HEK293 (cell line): Measurements from ENCODE around the gene UBE2Q1.

Source experiments
- CTCF ChIA-PET: fragments of 350-600 bp; formaldehyde crosslinking; extraction: SDS; loops from one replicate; lab custom pipeline; 2021; ENCODE audit warnings: antibody characterized with exemption; lab: Yijun Ruan, JAX
- POLR2A ChIA-PET: fragments of 300-600 bp; formaldehyde crosslinking; extraction: SDS; loops from one replicate; lab custom pipeline; 2020; ENCODE audit warnings: antibody characterized with exemption, inconsistent platforms; lab: Yijun Ruan, JAX
- H3K27ac ChIP-seq: fragments of 200-500 bp; sonication (Bioruptor generic); 2 replicates; pipeline ENCODE4 v1.5.1; 2014; ENCODE audit warnings: low read depth, low read length, control low read depth, inconsistent platforms; ENCODE audit errors: extremely low read depth
- H3K36me3 ChIP-seq, 2 experiments: fragments of 200-500 bp in 1 of 2; sonication (Bioruptor generic) in 1 of 2; 1 replicate in 1 of 2; 2 replicates in 1 of 2; pipeline ENCODE4 v1.5.1; 2014 to 2017; ENCODE audit warnings: inconsistent platforms in 2 of 2, low read length in 2 of 2; ENCODE audit not compliant: control insufficient read depth in 2 of 2, insufficient read depth in 1 of 2
- H3K4me1 ChIP-seq: fragments of 200-500 bp; sonication (Bioruptor generic); 2 replicates; pipeline ENCODE4 v1.5.1; 2014; ENCODE audit warnings: mild to moderate bottlenecking, low read length, inconsistent platforms; ENCODE audit not compliant: control insufficient read depth, insufficient read depth
- H3K4me3 ChIP-seq: 2 replicates; pipeline ENCODE4 v1.5.1; 2011; ENCODE audit warnings: low read depth, mild to moderate bottlenecking, control low read depth, low read length, moderate library complexity
- H3K9me3 ChIP-seq: fragments of 200-500 bp; sonication (Bioruptor generic); 2 replicates; pipeline ENCODE4 v1.5.1; 2014; ENCODE audit warnings: low read depth, low read length, inconsistent platforms; ENCODE audit not compliant: control insufficient read depth, insufficient read depth
- BCL11A ChIP-seq: fragments of 450-650 bp; formaldehyde crosslinking; IDR thresholded peaks from 2 replicates; pipeline ENCODE4 v1.5.1; 2016; ENCODE audit warnings: low read depth, missing biosample characterization, missing genetic modification characterization
- GLIS1 ChIP-seq: fragments of 450-650 bp; formaldehyde crosslinking; IDR thresholded peaks from 2 replicates; pipeline ENCODE4 v1.5.1; 2016; ENCODE audit warnings: missing biosample characterization, missing genetic modification characterization
- MYNN ChIP-seq: fragments of 450-650 bp; formaldehyde crosslinking; IDR thresholded peaks from 2 replicates; pipeline ENCODE4 v1.5.1; 2016; ENCODE audit warnings: missing biosample characterization, missing genetic modification characterization, borderline replicate concordance
- OSR2 ChIP-seq: fragments of 450-650 bp; formaldehyde crosslinking; IDR thresholded peaks from 2 replicates; pipeline ENCODE4 v1.5.1; 2016; ENCODE audit warnings: missing biosample characterization, missing genetic modification characterization
- SCRT2 ChIP-seq: fragments of 450-650 bp; formaldehyde crosslinking; IDR thresholded peaks from 2 replicates; pipeline ENCODE4 v1.5.1; 2016; ENCODE audit warnings: missing biosample characterization, missing genetic modification characterization
- SP2 ChIP-seq: fragments of 450-650 bp; formaldehyde crosslinking; IDR thresholded peaks from 2 replicates; pipeline ENCODE4 v1.5.1; 2016; ENCODE audit warnings: missing biosample characterization, missing genetic modification characterization
- TRIM28 ChIP-seq: IDR thresholded peaks from 2 replicates; pipeline ENCODE4 v1.6.1; 2011; ENCODE audit warnings: low read length, control low read depth, borderline replicate concordance
- ZBTB1 ChIP-seq: fragments of 450-650 bp; formaldehyde crosslinking; IDR thresholded peaks from 2 replicates; pipeline ENCODE4 v1.5.1; 2016; ENCODE audit warnings: missing biosample characterization, missing genetic modification characterization
- ZBTB7A ChIP-seq: fragments of 450-650 bp; formaldehyde crosslinking; IDR thresholded peaks from 2 replicates; pipeline ENCODE4 v1.5.1; 2016; ENCODE audit warnings: low read depth, missing biosample characterization, missing genetic modification characterization
- ZNF266 ChIP-seq: fragments of 450-650 bp; formaldehyde crosslinking; IDR thresholded peaks from 2 replicates; pipeline ENCODE4 v1.5.1; 2016; ENCODE audit warnings: missing biosample characterization, missing genetic modification characterization, low read depth
- ZNF274 ChIP-seq, 2 experiments: fragments of 200-500 bp in 1 of 2; fragments of 450-650 bp in 1 of 2; sonication (Bioruptor generic) in 1 of 2; formaldehyde crosslinking in 1 of 2; IDR thresholded peaks; 2 replicates each; pipeline versions ENCODE4 v1.5.1 to v1.6.1; 2014 to 2016; ENCODE audit warnings: borderline replicate concordance in 1 of 2, inconsistent platforms in 1 of 2, low read length in 1 of 2, missing biosample characterization in 1 of 2, missing genetic modification characterization in 1 of 2
- ZNF416 ChIP-seq: fragments of 450-650 bp; formaldehyde crosslinking; IDR thresholded peaks from 2 replicates; pipeline ENCODE4 v1.5.1; 2016; ENCODE audit warnings: missing biosample characterization, missing genetic modification characterization
- ZNF433 ChIP-seq: fragments of 450-650 bp; formaldehyde crosslinking; IDR thresholded peaks from 2 replicates; pipeline ENCODE4 v1.5.1; 2016; ENCODE audit warnings: missing biosample characterization, missing genetic modification characterization, low read depth
- ZNF48 ChIP-seq: fragments of 450-650 bp; formaldehyde crosslinking; IDR thresholded peaks from 2 replicates; pipeline ENCODE4 v1.5.1; 2016; ENCODE audit warnings: missing biosample characterization, missing genetic modification characterization
- ZNF514 ChIP-seq: fragments of 450-650 bp; formaldehyde crosslinking; IDR thresholded peaks from 2 replicates; pipeline ENCODE4 v1.5.1; 2016; ENCODE audit warnings: missing biosample characterization, missing genetic modification characterization
- ZNF660 ChIP-seq: fragments of 450-650 bp; IDR thresholded peaks from 2 replicates; pipeline ENCODE4 v1.5.1; 2018; ENCODE audit warnings: missing biosample characterization, mild to moderate bottlenecking, missing genetic modification characterization
- ZNF664 ChIP-seq: fragments of 450-650 bp; formaldehyde crosslinking; IDR thresholded peaks from 2 replicates; pipeline ENCODE4 v1.5.1; 2016; ENCODE audit warnings: missing biosample characterization, missing genetic modification characterization
- TF ChIP-seq, protein P1 (sequence below): fragments of 450-650 bp; formaldehyde crosslinking; IDR thresholded peaks from 2 replicates; pipeline ENCODE4 v1.5.1; 2016; ENCODE audit warnings: missing biosample characterization, missing genetic modification characterization
- TF ChIP-seq, protein P2 (sequence below): fragments of 450-650 bp; formaldehyde crosslinking; conservative IDR thresholded peaks from 2 replicates; pipeline ENCODE4 v1.5.1; 2016; ENCODE audit warnings: low read depth, missing biosample characterization, missing genetic modification characterization

The UBE2Q1 gene

GRCh38 chr1:154553056-154554030 is 5.1 kb downstream of the UBE2Q1 start:
- no peak for TF ChIP-seq SCRT2 (tag by site-specific recombination)
- no peak for TF ChIP-seq ZNF660 (tag by site-specific recombination)
- no peak for TF ChIP-seq ZNF514 (tag by site-specific recombination)
- TF ChIP-seq ZNF416 (tag by site-specific recombination) = no peak
- TF ChIP-seq ZNF664 = no peak
- TF ChIP-seq, protein P1, sequence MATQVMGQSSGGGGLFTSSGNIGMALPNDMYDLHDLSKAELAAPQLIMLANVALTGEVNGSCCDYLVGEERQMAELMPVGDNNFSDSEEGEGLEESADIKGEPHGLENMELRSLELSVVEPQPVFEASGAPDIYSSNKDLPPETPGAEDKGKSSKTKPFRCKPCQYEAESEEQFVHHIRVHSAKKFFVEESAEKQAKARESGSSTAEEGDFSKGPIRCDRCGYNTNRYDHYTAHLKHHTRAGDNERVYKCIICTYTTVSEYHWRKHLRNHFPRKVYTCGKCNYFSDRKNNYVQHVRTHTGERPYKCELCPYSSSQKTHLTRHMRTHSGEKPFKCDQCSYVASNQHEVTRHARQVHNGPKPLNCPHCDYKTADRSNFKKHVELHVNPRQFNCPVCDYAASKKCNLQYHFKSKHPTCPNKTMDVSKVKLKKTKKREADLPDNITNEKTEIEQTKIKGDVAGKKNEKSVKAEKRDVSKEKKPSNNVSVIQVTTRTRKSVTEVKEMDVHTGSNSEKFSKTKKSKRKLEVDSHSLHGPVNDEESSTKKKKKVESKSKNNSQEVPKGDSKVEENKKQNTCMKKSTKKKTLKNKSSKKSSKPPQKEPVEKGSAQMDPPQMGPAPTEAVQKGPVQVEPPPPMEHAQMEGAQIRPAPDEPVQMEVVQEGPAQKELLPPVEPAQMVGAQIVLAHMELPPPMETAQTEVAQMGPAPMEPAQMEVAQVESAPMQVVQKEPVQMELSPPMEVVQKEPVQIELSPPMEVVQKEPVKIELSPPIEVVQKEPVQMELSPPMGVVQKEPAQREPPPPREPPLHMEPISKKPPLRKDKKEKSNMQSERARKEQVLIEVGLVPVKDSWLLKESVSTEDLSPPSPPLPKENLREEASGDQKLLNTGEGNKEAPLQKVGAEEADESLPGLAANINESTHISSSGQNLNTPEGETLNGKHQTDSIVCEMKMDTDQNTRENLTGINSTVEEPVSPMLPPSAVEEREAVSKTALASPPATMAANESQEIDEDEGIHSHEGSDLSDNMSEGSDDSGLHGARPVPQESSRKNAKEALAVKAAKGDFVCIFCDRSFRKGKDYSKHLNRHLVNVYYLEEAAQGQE = no peak
- no peak for TF ChIP-seq ZBTB7A
- TF ChIP-seq ZNF48 = no peak
- no peak for TF ChIP-seq ZBTB1 (tag by site-specific recombination)
- TF ChIP-seq BCL11A = no peak
- no peak for TF ChIP-seq ZNF266
- no peak for TF ChIP-seq SP2 (tag by site-specific recombination)
- no peak for TF ChIP-seq ZNF274 (IDR thresholded peaks at IDR 0.05; ENCODE audit: low read length)
- TF ChIP-seq ZNF274 (tag by site-specific recombination; IDR thresholded peaks at IDR 0.05; ENCODE audit: borderline replicate concordance) = no peak
- no peak for TF ChIP-seq GLIS1 (tag by site-specific recombination)
- TF ChIP-seq, protein P2, sequence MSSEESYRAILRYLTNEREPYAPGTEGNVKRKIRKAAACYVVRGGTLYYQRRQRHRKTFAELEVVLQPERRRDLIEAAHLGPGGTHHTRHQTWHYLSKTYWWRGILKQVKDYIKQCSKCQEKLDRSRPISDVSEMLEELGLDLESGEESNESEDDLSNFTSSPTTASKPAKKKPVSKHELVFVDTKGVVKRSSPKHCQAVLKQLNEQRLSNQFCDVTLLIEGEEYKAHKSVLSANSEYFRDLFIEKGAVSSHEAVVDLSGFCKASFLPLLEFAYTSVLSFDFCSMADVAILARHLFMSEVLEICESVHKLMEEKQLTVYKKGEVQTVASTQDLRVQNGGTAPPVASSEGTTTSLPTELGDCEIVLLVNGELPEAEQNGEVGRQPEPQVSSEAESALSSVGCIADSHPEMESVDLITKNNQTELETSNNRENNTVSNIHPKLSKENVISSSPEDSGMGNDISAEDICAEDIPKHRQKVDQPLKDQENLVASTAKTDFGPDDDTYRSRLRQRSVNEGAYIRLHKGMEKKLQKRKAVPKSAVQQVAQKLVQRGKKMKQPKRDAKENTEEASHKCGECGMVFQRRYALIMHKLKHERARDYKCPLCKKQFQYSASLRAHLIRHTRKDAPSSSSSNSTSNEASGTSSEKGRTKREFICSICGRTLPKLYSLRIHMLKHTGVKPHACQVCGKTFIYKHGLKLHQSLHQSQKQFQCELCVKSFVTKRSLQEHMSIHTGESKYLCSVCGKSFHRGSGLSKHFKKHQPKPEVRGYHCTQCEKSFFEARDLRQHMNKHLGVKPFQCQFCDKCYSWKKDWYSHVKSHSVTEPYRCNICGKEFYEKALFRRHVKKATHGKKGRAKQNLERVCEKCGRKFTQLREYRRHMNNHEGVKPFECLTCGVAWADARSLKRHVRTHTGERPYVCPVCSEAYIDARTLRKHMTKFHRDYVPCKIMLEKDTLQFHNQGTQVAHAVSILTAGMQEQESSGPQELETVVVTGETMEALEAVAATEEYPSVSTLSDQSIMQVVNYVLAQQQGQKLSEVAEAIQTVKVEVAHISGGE = no peak
- no peak for TF ChIP-seq OSR2
- TF ChIP-seq TRIM28 = no peak
- TF ChIP-seq MYNN (tag by site-specific recombination) = no peak
- no peak for TF ChIP-seq ZNF433 (tag by site-specific recombination)
- TF ChIP-seq, all 188 proteins: peak for 0
- no peaks in the 10 kb centered on the region for H3K4me1 ChIP-seq
- H3K36me3 ChIP-seq = peaks cover 17 to 81% of the 10 kb centered on the region in 2 experiments
- H3K4me3 ChIP-seq = no peak overlapping the region
- no peaks in the 10 kb centered on the region for H3K9me3 ChIP-seq
- ChIA-PET CTCF (interaction anchor here (0.6 to 2.7 kb wide), 9 partner anchors 19 to 328 kb away, joined by 3 to 12 read pairs (median 3); no protein-coding TSS in a partner anchor), POLR2A (interaction anchor here (0.6 to 1.5 kb wide), 3 partner anchors 23 to 383 kb away, joined by 3 read pairs; partner anchors contain the start of gene PMVK)
- no peak overlapping the region for H3K27ac ChIP-seq
